ENCODE measurements around the gene OTUD1. TPM values are rescaled to one million over a fixed set of nuclear protein-coding genes. Genes with fewer than 3 reads are reported as not detected.

The OTUD1 gene
- total and polyA plus RNA-seq, 10 of the 15 experiments (the other 5 are each of a cell fraction or from before 2014, with no cell fraction given): 0.18 to 1.6 (median 0.63) TPM; not detected in 1

DNA sequence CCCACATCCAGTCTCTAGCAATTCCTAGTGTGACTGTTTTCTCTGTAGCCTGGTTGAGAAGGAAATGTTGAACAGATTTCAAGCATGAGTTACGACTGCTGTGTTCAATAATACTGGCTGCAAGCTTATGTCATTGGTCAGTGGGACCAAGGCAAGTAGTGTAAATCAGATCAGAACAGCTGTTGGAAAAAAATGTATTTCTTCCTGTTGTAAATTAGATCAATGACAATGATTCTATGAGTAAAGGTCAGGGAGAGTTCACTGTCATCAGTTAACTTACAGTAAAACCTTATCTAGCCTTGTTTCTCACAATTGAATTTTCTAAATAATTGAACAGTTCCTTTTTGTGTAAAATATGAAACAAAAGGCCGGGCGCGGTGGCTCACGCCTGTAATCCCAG is 6.7 kb downstream of the OTUD1 start:
- ChIA-PET RAD21 (ENCODE audit: unreplicated experiment) (no interaction called here), CTCF (no interaction called here), POLR2A (no interaction called here), SMC1A (ENCODE audit: uncharacterized antibody, unreplicated experiment) (no interaction called here)
- H3K27ac ChIP-seq (ENCODE audit: control insufficient read depth, insufficient read depth): no peak overlapping the region
- peaks cover 0 to 3% of the 10 kb centered on the region in 2 experiments; a peak in 1 of 4 replicates for H3K27me3 ChIP-seq (replicated peaks in 1 of 2; ENCODE audit: control insufficient read depth in 2 of 2, insufficient read depth in 2 of 2, low read length in 1 of 2)
- H3K36me3 ChIP-seq (ENCODE audit: control insufficient read depth in 2 of 2, insufficient read depth in 2 of 2, low read length in 1 of 2): no peaks in the 10 kb centered on the region
- peaks cover 9% of the 10 kb centered on the region for H3K4me1 ChIP-seq (ENCODE audit: control insufficient read depth, insufficient read depth, low read length)
- H2AFZ ChIP-seq (ENCODE audit: control insufficient read depth, low read depth, low read length): no peak overlapping the region
- 96% methylated on average over 5 of the region's 5 CpGs for WGBS (ENCODE audit: insufficient coverage, insufficient replicate concordance, low lambda C conversion rate, missing lambda C conversion rate)
- ATAC-seq (no peak), DNase-seq (ENCODE audit: low read depth, low spot score) (no peak), FAIRE-seq (no peak)
- H3K79me2 ChIP-seq (ENCODE audit: control insufficient read depth, insufficient read depth, low read length): no peaks in the 10 kb centered on the region; the same call in 1 of the 2 replicates
- no peaks in the 10 kb centered on the region for H3K9me3 ChIP-seq (replicated peaks; ENCODE audit: control insufficient read depth, insufficient read depth, low read length)
- H4K20me1 ChIP-seq (ENCODE audit: control insufficient read depth, insufficient read depth): no peaks in the 10 kb centered on the region
- no TSS peak for BruUV-seq (replicated peaks)
- H3K9ac ChIP-seq (ENCODE audit: control insufficient read depth, insufficient read depth, low read length): no peak overlapping the region
- in situ Hi-C loops (cut with MboI) (no loop called here), intact Hi-C loops (cut with micrococcal nuclease; ENCODE audit: unreplicated experiment) (no loop called here)
- H3K4me3 ChIP-seq: no peak overlapping the region
- TF ChIP-seq KDM1A (IDR thresholded peaks at IDR 0.05; ENCODE audit: borderline replicate concordance) (no peak), JUNB (IDR thresholded peaks at IDR 0.05) (no peak), HDAC2 (IDR thresholded peaks at IDR 0.05) (no peak), CBX5 (IDR thresholded peaks at IDR 0.05; ENCODE audit: low read depth) (no peak), POU2F2 (IDR thresholded peaks at IDR 0.05; ENCODE audit: borderline replicate concordance, low read depth, low read length) (no peak), ASH2L (IDR thresholded peaks at IDR 0.05; ENCODE audit: borderline replicate concordance, low read depth) (no peak), IRF4 (IDR thresholded peaks at IDR 0.05; ENCODE audit: low read depth, low read length) (no peak), NBN (IDR thresholded peaks at IDR 0.05) (no peak)
- TF ChIP-seq, protein P1, sequence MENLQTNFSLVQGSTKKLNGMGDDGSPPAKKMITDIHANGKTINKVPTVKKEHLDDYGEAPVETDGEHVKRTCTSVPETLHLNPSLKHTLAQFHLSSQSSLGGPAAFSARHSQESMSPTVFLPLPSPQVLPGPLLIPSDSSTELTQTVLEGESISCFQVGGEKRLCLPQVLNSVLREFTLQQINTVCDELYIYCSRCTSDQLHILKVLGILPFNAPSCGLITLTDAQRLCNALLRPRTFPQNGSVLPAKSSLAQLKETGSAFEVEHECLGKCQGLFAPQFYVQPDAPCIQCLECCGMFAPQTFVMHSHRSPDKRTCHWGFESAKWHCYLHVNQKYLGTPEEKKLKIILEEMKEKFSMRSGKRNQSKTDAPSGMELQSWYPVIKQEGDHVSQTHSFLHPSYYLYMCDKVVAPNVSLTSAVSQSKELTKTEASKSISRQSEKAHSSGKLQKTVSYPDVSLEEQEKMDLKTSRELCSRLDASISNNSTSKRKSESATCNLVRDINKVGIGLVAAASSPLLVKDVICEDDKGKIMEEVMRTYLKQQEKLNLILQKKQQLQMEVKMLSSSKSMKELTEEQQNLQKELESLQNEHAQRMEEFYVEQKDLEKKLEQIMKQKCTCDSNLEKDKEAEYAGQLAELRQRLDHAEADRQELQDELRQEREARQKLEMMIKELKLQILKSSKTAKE (IDR thresholded peaks at IDR 0.05; ENCODE audit: low read depth, poor library complexity, severe bottlenecking): no peak
- TF ChIP-seq, protein P2, sequence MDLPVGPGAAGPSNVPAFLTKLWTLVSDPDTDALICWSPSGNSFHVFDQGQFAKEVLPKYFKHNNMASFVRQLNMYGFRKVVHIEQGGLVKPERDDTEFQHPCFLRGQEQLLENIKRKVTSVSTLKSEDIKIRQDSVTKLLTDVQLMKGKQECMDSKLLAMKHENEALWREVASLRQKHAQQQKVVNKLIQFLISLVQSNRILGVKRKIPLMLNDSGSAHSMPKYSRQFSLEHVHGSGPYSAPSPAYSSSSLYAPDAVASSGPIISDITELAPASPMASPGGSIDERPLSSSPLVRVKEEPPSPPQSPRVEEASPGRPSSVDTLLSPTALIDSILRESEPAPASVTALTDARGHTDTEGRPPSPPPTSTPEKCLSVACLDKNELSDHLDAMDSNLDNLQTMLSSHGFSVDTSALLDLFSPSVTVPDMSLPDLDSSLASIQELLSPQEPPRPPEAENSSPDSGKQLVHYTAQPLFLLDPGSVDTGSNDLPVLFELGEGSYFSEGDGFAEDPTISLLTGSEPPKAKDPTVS (IDR thresholded peaks at IDR 0.05; ENCODE audit: low read depth, low read length): no peak
- TF ChIP-seq, protein P3, sequence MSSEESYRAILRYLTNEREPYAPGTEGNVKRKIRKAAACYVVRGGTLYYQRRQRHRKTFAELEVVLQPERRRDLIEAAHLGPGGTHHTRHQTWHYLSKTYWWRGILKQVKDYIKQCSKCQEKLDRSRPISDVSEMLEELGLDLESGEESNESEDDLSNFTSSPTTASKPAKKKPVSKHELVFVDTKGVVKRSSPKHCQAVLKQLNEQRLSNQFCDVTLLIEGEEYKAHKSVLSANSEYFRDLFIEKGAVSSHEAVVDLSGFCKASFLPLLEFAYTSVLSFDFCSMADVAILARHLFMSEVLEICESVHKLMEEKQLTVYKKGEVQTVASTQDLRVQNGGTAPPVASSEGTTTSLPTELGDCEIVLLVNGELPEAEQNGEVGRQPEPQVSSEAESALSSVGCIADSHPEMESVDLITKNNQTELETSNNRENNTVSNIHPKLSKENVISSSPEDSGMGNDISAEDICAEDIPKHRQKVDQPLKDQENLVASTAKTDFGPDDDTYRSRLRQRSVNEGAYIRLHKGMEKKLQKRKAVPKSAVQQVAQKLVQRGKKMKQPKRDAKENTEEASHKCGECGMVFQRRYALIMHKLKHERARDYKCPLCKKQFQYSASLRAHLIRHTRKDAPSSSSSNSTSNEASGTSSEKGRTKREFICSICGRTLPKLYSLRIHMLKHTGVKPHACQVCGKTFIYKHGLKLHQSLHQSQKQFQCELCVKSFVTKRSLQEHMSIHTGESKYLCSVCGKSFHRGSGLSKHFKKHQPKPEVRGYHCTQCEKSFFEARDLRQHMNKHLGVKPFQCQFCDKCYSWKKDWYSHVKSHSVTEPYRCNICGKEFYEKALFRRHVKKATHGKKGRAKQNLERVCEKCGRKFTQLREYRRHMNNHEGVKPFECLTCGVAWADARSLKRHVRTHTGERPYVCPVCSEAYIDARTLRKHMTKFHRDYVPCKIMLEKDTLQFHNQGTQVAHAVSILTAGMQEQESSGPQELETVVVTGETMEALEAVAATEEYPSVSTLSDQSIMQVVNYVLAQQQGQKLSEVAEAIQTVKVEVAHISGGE (CRISPR knock-in tag; IDR thresholded peaks at IDR 0.05): no peak
- H3K4me2 ChIP-seq (ENCODE audit: control insufficient read depth, insufficient read depth): no peak overlapping the region

All from GM12878 (cell line).